GM19397 (cell line): ENCODE data around the gene HDGFL1.

Experiments used
- ATAC-seq: cut with Tn5 transposase; IDR thresholded peaks from one replicate; pipeline ENCODE4 v1.9.1; 2021; ENCODE audit warnings: mild to moderate bottlenecking, moderate library complexity; ENCODE audit not compliant: unreplicated experiment

HDGFL1 gene

GRCh38 chr6:22569281-22570184, at the start of gene HDGFL1:
Gene HDGFL1 (plus strand): TSS chr6:22569566. CDS start chr6:22569576, 10 bp downstream.
- ATAC-seq = no peak

GRCh38 chr6:22521035-22521434, 48.3 kb upstream of the HDGFL1 start:
- ATAC-seq = no peak

- ATAC-seq = no peak
Measured at GRCh38 chr6:22526736-22527135, 42.6 kb upstream of the HDGFL1 start.

- ATAC-seq = no peak
Measured at GRCh38 chr6:22529866-22530265, 39.5 kb upstream of the HDGFL1 start.

- no peak for ATAC-seq
Measured at GRCh38 chr6:22530506-22530905, 38.9 kb upstream of the HDGFL1 start.

- ATAC-seq = no peak
Measured at GRCh38 chr6:22536122-22536521, 33.2 kb upstream of the HDGFL1 start.

GRCh38 chr6:22544476-22544875, 24.9 kb upstream of the HDGFL1 start:
- ATAC-seq = no peak

GRCh38 chr6:22545051-22545450, 24.3 kb upstream of the HDGFL1 start:
- no peak for ATAC-seq

GRCh38 chr6:22546236-22546635, 23.1 kb upstream of the HDGFL1 start:
- ATAC-seq = no peak

GRCh38 chr6:22550971-22551670, 18.2 kb upstream of the HDGFL1 start:
- no peak for ATAC-seq

GRCh38 chr6:22556266-22556665, 13.1 kb upstream of the HDGFL1 start:
- ATAC-seq = no peak

- no peak for ATAC-seq
Measured at GRCh38 chr6:22557007-22557406, 12.4 kb upstream of the HDGFL1 start.

GRCh38 chr6:22558288-22558882, 11.0 kb upstream of the HDGFL1 start:
- no peak for ATAC-seq

- no peak for ATAC-seq
Measured at GRCh38 chr6:22568854-22569253, 512 bp upstream of the HDGFL1 start.

- no peak for ATAC-seq
Measured at GRCh38 chr6:22570185-22570551, 802 bp downstream of the HDGFL1 start.

GRCh38 chr6:22575190-22575589, 5.8 kb downstream of the HDGFL1 start:
- no peak for ATAC-seq

- ATAC-seq = no peak
Measured at GRCh38 chr6:22579439-22579838, 10.1 kb downstream of the HDGFL1 start.

GRCh38 chr6:22580337-22580736, 11.0 kb downstream of the HDGFL1 start:
- no peak for ATAC-seq

- ATAC-seq = no peak
Measured at GRCh38 chr6:22582417-22583205, 13.2 kb downstream of the HDGFL1 start.

- ATAC-seq = no peak
Measured at GRCh38 chr6:22583230-22583629, 13.9 kb downstream of the HDGFL1 start.

GRCh38 chr6:22583927-22584326, 14.6 kb downstream of the HDGFL1 start:
- no peak for ATAC-seq
